NT2/D1 (cell line): Measurements from ENCODE around the gene HMGB4.

Experiments used
- SUZ12 ChIP-seq: IDR thresholded peaks from 2 replicates; pipeline ENCODE4 v1.6.1; 2011; ENCODE audit not compliant: insufficient read length, insufficient read depth; ENCODE audit errors: extremely low read depth
- YY1 ChIP-seq: IDR thresholded peaks from 2 replicates; pipeline ENCODE4 v1.6.1; 2011; ENCODE audit not compliant: insufficient read length, insufficient read depth
- ZNF274 ChIP-seq: IDR thresholded peaks from 2 replicates; pipeline ENCODE4 v1.6.1; 2011; ENCODE audit warnings: mild to moderate bottlenecking, low read depth, low read length

DNA sequence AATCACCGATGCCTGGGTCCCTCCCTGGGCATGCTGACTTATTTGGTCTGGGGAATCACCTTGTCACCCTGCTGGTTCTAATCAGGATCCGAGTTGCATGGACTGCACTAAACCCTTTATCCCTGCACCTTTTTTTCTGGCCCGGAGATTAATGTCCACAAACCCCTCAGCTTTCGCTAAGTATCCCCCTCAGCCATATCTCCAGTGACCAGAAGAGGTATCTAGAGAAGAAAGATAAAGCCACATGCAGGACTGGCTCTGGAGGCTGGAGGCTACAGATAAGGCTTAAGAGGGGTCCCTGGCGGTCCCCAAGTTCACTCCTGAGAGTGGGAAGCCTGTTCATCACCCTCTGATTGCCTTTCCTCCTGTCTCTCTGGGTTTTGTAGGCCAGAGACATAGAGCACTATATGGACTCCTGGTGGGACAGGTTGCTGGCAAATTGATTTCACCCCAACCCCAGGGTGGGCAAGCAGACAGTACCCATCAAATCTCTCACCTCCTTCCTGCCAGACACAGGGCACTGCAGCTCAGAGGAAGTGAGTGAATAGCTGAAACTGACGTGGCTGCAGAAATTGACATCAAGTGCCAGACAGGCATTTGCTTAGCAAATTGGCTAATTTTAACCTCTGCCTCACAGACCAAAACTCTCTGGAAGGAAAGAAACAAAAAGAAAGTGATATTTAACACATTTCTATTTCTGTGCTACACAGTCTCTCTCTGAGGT, 38.8 kb downstream of the HMGB4 start:
- TF ChIP-seq YY1 = no peak
- TF ChIP-seq SUZ12 = no peak
- TF ChIP-seq ZNF274 = no peak
